KG1 (cell line): ENCODE results near the gene ABCA12.

Experiments used
- DNase-seq: peaks from one replicate; lab custom pipeline; 2025; lab: John Stamatoyannopoulos, UW

The ABCA12 gene

GRCh38 chr2:214934006-214934405 lies 204.4 kb downstream of the ABCA12 start:
- DNase-seq: no peak

GRCh38 chr2:214904634-214905033 lies 233.8 kb downstream of the ABCA12 start:
- no peak for DNase-seq

DNA sequence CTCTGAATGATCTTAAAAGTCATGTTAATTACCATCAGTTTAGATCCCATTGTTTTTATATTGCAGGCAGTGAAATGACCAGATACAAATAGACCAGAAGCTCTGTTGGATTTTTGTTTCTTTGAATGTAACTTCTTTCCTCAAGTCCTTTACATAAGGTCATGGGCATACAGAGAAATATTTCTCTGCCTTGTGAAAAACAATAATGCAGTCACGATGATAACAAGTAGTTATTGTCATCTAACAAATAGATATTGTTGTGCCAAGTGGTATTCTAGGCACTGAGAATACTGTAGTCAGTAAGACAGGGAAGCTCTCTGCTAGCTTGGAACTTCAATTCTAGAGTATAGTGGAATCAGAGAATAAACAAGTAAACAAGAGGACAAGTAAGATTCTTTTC lies 234.2 kb downstream of the ABCA12 start:
- DNase-seq: no peak

GRCh38 chr2:214902286-214902685 lies 236.1 kb downstream of the ABCA12 start:
- DNase-seq: no peak

GRCh38 chr2:214899751-214900150 lies 238.7 kb downstream of the ABCA12 start:
- no peak for DNase-seq

DNA sequence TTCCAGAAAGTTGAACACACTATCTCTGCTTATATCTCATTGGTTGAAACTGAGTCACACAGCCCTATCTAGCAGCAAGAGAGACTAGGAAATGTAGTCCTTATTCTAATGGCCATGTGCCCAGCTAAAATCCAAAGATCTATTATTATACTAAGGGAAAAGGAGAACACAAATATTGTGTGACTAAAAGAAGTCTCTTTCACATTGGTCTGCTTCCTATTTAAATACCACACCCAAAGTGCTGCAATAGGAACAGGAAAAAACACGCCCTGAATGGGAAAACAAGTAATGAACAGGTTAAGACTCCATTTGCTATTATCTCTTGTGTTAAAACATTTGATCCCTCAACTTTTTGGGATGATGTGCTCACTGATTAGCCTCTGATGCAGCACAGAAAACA lies 242.2 kb downstream of the ABCA12 start:
- DNase-seq: no peak

DNA sequence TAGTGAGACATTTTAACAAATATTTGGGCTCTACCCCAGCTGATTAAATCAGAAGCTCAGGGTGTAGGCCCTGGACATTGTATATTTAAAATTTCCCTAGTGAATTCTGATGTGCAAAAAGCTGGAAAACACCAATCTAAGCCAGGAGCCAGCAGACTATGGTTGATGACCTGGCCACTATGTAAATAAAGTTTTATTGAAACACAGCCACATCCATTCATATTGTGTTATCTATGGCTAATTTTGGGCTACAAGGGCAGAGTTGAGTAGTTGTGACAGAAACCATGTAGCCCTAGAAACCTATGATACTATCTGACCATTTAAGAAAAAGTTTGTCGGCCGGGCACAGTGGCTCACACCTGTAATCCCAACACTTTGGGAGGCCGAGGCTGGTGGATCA lies 243.0 kb downstream of the ABCA12 start:
- no peak for DNase-seq

DNA sequence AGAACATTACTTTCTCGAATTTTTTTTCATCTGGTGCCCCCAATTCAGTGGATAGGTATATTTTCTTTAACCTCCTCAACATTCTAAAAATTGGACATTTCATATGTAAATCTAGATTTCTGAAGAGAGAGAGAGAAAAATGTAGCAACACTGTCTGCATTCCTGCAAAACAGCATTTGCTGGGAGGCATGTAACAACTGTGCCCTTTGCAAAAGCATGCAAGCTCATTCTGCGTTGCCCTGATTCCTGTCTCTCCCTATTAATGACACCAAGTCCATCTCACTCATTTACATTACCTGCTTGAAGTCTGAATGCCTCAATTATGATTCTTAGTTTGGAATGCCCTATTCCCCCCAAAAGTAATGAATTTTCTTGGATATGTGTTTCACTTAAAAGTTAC lies 249.1 kb downstream of the ABCA12 start:
- no peak for DNase-seq

DNA sequence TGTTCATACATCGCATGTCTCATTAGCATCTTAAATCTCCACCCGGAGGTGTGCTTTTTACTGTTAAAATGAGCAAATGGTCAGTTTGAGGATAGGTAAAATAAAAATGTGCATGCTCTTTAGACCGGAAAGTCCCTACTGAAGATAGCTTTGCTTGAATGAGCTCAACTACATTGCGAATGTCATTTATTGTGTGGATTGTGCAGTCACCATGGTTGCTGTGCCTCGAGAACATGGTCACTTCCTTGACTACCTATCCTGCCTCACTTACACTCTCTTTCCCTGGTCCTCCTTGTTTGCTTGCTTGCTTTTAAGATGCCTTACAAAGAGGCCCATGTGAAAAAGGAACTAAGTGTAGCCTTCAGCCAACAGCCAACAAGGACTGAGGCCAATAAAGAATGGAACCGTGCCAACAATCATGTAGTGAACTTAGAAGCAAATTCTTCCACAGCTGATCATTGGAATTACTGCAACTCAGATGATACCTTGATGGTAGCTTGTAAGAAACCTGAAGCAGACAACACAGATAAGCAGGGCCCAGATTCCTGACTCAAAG lies 256.7 kb downstream of the ABCA12 start:
- DNase-seq: peak; percentile 1
